Measurements from ENCODE around the gene LTF.

LTF gene

DNA sequence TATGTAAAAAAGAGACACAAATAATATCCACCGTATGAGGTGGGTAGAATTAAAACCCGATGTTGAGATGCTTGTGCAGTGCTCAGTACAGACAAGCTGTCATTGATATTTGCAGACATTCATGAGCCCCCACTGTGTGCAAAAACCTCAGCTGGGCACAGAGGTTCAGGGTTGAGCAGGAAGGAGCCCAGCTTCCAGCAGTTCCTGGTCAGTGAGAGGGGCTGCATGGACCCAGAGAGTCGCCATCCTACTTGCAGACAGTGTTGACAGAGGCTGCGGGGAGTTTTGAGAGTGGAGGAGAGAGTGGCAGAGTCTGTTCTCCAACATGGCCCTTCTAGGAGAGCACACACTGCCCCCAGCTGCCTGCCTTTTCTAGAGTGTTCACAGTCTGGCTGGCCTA lies 6.1 kb upstream of the LTF start:
- in situ Hi-C loops (cut with MboI; ENCODE audit: low sequenced_read_pairs) = no loop called here

DNA sequence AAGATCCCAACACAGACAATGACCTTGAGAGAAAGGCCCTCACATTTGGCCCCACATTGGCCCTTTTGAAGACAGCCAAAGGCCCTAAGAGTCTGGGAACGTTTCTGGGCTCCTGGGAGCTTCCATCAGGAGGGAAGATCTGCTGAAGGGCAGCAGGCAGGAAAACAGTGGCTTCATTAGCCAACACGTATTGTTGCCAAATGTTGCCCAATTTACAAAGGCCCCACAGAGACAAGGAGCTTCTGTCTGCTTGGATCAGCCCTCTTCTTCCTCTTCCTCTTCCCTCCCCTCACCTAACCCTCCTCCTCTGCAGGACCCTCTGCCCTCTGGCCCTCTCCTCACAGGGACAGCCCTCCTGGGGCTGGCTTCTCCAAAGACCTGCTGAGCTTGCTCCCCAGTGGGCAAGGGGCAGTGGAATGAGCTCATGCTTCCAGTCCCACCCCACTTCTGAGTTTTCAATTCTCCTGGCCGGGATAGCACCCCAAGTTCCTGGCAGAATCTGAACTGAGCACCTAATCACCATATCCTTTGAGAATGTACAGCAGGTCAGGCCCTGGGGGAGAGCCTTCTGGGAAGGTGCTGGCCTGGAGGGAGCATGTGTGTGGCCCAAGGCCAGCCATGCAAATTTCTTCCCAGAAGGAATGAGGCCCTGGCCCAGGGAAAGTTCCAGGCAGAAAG lies 5.1 kb upstream of the LTF start:
- in situ Hi-C loops (cut with MboI; ENCODE audit: low sequenced_read_pairs) = no loop called here

DNA sequence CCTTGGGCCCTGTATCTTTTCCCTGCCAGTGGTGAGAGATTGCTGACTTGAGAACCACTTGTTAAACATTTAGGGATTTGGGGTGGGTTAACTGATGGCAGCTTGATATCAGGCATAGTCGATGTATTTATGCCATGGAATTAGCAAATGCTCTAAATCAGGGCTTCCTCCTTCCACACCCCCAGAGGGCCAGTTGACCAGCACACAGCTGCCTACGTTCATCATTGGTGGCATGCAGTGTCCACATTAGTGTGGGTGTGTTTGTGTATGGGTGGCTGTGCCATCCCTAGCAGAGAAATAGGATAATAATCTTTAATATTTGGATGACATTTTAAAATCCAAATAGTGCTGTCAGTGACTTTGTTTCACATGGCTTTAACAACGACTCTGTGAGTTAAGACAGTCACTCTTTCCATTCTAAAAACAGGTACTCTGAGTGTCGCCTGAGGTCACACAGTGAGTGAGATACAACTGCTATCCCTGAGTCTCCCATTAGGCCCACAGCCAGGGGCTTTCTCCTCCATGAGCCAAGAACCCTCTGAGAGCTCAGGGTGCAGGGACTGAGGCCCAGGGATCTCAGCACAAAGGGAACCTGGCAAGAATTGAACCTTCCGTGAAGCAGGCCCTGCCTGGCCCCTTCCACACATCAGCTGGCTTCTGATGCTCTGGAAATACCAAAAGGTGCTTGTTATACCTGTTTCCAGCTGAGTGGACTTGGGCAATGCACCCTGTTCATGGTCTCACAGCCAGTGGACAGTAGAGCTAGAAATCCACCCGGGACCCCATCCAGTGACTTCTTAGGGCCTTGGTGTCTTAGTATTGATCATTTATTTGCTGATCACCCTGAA lies 4.3 kb upstream of the LTF start:
- in situ Hi-C loops (cut with MboI; ENCODE audit: low sequenced_read_pairs) = no loop called here

DNA sequence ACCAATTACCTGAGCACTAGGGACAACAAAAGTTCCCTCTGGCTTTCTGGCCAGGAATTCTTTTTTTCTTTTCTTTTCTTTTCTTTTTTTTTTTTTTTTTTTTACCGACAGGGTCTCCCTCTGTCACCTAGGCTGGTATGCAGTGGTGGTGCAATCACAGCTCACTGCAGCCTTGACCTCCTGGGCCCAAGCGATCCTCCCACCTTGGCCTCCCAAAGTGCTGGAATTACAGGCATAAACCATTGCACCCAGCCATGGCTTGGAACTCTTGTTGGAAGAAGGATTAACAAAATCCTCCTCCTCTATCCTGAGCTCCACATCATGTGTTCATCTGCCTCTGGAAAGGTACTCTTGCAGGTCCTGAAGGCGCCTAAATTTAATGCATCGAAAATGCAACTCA lies 2.9 kb upstream of the LTF start:
- in situ Hi-C loops (cut with MboI; ENCODE audit: low sequenced_read_pairs) = no loop called here

DNA sequence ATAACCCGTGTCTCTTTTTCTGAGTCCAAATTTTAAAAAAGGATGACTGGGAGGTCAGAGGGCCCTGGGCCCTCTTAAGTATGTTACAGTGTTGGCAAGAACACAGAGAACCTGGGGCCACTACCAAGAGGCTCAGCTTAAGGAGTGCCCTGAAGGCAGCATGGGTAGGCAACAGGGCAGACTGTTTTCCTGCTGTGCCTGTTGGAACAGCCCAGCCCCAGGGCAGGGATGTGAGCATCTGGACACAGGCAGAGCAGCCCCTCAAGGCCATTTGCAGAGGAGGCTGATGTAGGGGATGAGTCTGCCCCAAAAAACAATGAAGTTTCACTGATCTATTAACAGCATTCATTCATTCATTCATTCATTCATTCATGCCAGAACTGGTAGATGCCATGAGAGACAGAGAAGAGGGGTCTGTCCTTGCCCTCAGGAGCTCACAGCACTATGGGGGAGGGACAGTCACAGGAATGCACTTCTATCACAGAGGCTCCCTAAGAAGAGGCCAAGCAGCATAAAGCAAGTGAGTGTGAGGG lies 2.2 kb upstream of the LTF start:
- in situ Hi-C loops (cut with MboI; ENCODE audit: low sequenced_read_pairs) = no loop called here

DNA sequence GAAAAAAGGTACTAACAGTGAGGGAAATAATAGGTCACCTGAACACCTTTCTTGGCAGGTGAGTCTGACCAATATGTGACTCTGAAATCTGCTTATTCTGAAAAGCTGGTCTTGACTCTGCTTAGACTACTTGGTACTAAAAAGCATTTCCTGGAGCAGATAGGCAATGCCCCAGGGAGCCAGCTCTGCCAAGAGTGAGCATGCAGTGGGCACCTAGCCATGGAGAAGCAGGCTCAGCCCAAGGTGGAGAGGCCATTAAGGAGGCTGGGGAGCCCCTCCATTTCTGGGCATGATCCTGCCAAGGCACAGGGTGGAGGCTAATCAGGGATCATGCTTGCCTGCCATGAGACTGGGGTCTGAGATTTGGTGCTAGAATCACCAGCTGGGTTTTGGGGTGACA lies 1.6 kb upstream of the LTF start:
- in situ Hi-C loops (cut with MboI; ENCODE audit: low sequenced_read_pairs) = no loop called here

DNA sequence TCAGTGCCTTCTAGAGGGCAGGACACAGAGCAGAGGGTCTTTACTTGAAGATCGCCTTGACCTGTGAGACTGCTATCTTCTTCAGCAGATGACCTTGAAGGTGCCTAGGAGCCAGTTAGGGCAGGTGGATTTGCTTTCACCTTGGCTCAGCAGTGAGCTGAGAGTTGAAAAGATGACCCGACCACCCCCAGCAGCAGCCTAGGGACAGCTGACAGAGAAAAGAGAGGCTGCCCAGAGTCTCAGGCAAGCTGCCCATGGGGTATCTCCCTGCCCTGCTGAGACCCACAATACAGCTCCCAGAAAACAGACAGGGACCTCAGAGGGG lies 453 bp upstream of the LTF start:
- in situ Hi-C loops (cut with MboI; ENCODE audit: low sequenced_read_pairs) = no loop called here

DNA sequence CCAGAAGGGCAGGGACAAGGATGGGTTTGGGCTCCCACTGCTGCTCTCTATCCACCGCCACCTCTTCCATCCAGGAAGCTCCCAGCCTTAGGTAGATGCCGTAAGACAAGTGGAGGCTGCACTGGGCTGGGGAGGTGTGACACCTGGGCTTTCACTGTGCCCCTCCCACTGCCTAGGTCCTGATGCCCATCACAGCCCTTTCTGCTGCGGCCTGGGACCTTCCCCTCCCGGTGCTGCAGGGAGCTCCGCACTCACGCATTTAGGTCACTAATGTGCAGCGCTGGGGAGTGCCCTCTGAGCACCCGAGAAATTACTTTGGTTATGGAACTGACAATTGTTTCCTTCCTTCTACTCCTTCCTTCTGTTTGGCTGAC lies 850 bp downstream of the LTF start:
- in situ Hi-C loops (cut with MboI; ENCODE audit: low sequenced_read_pairs) = no loop called here

DNA sequence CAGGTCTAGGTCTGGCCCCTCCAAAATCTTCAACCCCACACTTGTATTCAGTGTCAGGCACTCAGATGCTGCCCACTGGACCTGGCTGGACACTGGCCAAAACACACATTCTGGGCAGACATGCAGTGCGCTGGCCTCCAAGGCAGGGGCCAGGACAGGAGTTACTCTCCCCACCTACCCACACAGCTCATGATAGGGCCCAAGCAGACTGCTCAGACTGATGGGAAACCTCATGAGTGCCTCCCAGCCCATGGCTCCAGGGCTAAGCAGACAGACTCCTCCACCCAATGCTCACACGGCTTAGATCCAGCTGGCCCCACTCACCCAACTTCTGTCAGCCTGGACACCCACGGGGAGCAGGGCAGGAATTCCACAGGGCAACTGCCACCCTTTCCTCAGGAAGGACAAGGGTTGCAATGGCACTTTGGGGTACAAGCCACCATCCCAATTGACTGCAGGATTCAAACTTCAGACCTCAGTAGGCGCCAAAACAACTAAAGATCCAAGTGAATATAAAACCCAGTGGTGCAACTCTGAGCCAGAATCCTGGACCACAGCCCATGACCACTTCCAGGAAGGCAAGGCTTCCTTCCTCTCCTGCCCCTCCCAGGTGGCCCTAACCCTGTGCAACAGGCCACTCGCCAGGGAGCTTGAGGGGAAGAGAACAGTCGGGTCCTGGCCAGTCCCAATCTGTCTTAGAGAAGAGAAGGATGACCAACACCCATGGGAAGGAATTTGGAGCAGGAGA lies 1.4 kb downstream of the LTF start:
- in situ Hi-C loops (cut with MboI; ENCODE audit: low sequenced_read_pairs) = no loop called here

DNA sequence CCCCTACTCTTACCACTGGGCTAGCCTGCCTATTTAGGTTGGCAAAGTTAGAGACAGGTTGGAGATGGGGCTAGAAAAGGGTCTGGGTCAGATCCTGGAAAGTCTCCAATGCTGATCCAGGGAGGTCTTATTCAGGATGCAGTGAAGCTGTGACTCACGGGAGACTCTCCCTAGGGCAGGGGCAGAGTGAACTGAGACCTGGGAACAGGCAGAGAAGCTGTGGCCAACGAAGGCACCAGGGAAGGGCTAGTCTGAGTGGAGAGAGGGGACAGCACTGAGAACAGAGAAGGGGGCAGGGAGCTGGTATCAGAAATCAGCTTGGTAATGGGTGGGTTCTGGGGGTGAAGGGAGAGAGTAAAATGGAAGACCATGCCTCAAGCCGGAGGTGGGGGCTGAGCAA lies 2.2 kb downstream of the LTF start:
- in situ Hi-C loops (cut with MboI; ENCODE audit: low sequenced_read_pairs) = no loop called here

DNA sequence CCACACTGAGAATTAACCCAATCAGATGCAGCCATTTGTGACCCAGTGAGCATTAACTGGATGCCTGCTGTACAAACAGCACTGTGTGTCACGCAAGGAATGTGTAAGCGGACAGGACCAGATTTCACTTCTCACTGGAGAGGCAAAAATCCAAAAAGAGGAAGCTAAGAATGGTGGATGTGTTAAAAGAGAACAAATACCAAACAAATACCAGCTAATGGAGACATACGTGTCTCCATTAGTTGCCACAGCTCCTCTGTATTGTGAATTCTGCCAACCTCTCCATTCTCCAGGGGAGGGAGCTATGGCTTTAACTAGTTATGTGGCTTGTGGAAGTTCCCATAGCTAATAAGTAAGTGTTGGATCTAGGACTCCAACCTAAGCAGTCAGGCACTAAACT lies 2.6 kb downstream of the LTF start:
- in situ Hi-C loops (cut with MboI; ENCODE audit: low sequenced_read_pairs) = no loop called here

DNA sequence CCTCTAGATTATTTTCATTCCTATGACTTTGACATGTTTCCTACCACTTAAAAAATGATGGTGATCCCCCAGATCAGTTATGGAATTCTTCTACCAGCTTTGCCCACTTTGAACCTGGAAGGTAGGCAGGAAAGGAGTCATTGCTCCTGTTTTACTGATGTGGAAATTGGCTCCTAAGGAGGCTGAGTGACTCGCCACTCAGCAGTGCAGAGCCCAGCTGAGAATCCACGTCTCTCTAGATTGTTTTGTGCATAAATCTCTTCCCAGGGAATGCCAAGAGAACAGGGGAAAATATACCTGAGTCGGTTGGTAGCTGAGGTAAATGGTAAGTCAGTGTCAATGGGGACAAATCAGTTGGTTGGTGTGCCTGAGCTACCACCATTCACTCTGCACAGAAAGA lies 4.7 kb downstream of the LTF start:
- in situ Hi-C loops (cut with MboI; ENCODE audit: low sequenced_read_pairs) = no loop called here

DNA sequence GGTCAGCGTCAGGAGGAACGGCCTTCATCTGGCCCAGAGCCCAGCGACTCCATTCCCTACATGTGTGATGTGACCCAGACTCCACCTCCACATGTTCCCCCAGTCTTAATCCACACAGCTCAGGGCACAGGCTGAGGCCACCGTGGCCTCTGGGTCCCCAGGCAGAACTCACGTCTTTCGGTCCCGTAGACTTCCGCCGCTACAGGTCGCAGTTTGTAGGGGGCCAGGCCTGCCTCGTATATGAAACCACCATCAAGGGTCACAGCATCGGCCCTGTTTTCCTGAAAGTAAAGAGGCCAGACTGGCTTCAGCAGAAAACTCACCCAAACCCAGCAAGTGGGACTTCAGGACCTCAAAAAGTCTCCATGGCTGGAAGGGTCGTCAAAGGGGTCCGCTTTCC lies 8.6 kb downstream of the LTF start:
- in situ Hi-C loops (cut with MboI; ENCODE audit: low sequenced_read_pairs) = no loop called here

DNA sequence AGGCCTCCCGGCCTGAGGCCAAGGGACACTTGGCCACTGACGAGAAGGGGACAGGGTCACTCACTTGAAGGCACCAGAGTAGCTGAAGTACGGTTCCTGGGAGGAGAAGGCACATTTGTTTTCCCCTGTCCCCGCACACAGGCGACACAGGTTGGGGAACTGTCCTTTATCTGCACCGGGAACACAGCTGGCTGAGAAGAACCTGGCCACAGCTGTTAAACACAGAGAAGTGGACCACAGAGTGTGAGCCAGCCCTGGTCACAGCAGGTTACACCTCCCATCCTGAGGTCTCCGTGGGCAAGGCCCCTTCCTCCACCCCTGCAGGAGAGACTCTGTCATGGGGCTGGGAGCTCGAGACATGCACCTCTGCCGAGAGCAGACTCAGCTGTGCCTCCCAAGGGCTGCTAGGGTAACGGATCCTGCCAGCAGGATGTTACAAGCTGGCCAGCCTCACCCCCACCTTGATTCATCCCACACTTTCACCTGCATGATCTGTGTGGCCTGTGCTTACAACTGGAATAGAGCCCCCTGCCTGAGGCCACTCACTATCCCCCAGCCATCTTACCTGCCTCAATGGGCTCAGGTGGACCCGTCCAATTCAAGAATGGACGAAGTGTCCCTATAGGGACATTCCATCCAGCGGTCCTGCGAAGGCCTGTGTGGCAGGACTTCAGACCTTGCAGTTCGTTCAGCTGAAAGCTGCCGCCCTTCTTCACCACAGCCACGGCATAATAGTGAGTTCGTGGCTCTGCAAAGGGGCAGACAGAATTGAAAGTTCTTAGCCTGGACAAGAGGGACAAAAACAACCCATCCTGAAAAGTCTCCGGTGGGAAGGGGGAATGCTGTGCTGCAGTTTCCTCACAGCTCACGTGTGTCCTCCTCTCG lies 9.2 kb downstream of the LTF start:
- in situ Hi-C loops (cut with MboI; ENCODE audit: low sequenced_read_pairs) = no loop called here

DNA sequence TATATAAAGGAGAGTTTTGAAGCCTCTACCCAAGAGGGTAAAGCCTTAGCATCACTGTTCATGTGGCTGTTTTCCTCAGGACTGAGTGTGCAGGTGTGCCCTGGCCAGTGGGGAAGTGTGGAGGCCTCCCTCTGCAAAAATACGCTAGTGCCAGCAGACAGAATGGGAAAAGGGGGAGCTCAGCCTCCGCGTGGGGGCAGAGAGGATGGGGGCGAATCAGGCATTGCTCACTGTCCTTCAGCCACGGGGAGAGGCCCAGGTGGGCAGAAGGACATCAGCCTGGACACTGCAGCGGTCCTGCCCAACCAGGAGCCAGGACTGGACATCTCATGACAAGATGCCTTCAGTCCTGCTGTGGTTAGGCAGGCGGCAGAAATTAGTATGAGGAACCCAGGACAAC lies 10.1 kb downstream of the LTF start:
- in situ Hi-C loops (cut with MboI; ENCODE audit: low sequenced_read_pairs) = no loop called here

DNA sequence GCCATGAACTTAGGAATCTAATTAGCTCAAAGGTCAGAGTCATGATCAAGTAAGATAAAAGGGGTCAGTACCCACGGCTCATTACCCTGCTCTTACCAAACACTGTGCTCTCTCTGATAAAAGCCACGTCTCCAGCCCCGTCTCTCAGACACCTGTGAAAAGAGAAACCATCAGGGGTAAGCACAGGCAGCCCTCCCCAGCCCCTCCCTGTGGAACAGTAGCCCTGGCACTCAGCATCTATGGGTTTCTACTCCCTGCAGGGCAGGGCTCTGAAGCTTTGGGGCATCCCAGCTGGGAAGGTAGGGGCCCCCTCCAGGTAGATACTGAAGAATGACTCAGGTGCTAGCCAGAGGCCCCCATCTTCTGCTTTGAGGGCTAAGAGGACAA lies 10.5 kb downstream of the LTF start:
- in situ Hi-C loops (cut with MboI; ENCODE audit: low sequenced_read_pairs) = no loop called here

DNA sequence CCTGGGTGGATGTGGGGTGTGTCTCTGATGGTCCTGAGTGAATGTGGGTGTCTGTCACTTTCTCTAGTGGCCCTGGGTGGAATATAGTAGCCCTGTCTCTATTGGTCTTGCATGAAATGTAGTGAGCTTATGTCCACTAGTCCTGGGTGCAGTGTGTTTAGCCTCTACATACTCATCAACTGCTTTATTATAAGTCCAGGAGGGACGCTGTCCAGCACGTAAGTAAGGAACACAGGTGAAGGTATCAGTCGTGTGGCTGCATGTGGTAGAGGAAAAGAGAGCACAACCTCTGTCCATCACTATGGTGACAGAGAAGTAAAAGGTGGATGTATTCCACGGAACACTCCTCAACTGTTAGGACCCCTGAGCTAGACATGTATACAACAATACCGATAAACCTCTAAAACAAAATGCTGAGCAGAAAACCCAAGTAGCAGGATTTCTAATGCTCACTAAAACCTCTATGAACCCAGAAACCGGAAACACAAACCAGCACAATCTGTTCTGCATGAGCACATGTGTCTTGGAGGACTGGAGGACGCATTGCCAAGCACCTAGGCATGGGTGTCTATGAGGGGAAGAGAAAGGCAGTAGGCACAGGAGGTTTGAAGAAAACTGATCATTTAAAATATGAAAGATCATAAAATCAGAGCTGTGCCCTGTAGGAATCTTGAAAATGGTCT lies 11.0 kb downstream of the LTF start:
- in situ Hi-C loops (cut with MboI; ENCODE audit: low sequenced_read_pairs) = no loop called here

DNA sequence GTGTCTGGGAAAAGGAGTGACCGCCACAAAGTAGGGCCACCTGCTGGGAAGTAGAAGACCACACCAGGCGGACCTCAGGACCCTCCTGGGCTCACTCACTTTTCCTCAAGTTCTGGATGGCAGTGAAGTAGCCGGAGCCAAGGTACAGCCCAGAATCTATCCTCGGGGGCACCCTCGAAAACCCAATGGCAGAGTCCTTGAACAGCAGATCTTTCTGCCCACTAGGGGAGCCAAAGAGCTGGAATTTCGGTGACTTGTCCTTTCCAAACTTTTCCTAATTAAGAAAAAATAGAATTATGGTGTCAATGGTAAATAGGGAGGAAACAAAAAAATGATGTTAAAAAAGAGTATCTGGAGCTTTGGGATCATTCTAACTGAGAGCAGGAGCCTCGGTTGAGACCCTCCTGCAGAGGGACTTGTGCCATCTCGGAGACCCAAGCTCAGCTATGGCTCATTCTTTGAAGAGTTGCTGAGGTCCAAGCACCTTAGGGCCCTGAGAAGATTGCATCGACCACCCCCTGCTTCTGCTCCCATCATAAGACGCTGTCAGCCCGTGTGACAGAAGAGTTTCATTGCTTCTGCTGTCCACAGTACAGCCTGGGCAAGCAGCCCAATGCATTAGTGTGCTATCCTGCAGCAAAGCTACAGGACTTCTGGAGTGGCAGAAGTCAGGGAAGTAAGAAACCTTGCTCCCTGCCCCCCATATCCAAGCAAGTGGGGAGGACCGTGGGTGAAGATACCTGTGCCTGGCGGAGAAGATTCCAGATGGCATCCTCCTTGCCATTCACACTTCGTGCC lies 14.8 kb downstream of the LTF start:
- in situ Hi-C loops (cut with MboI; ENCODE audit: low sequenced_read_pairs) = no loop called here

DNA sequence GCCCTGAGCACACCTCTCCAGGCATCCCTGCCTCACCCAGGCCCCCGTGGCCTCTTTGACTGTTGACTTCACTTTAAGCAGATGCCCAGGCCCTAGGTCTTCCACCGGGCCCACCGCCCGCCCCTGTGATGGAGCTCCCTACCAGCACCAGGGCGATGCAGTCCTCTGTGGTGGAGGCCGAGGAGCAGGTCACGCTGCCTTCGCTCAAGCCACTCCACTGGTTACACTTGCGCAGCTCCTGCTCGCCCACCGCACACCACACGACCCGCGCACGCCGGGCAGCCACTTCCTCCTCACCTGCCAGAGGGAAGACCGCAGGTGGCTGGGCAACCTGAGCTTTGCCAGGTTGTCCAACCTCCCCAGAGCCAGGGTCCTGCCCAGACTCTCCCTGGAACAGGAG lies 16.0 kb downstream of the LTF start:
- in situ Hi-C loops (cut with MboI; ENCODE audit: low sequenced_read_pairs) = no loop called here
